HepG2 (cell line): ENCODE data around the gene COG5.

Experiments
- CBFB ChIP-seq: sonication (generic); formaldehyde crosslinking; IDR thresholded peaks from 2 replicates; pipeline ENCODE4 v1.4.0; 2020; ENCODE audit warnings: missing genetic modification reagents
- FIP1L1 ChIP-seq: fragments of 200-400 bp; formaldehyde crosslinking; IDR thresholded peaks from 2 replicates; pipeline ENCODE4 v1.6.1; 2018; ENCODE audit warnings: low read depth, mild to moderate bottlenecking, low read length, moderate library complexity, borderline replicate concordance; ENCODE audit not compliant: insufficient read depth
- GATAD2A ChIP-seq: IDR thresholded peaks from 2 replicates; pipeline ENCODE4 v1.6.1; 2016
- MYNN ChIP-seq: sonication (generic); formaldehyde crosslinking; IDR thresholded peaks from 2 replicates; pipeline ENCODE4 v1.4.0; 2020; ENCODE audit warnings: mild to moderate bottlenecking, low read depth, missing genetic modification reagents
- RNF2 ChIP-seq: fragments of 450-650 bp; conservative IDR thresholded peaks from 2 replicates; pipeline ENCODE4 v1.6.1; 2016; ENCODE audit warnings: low read depth
- TF ChIP-seq, protein P1 (sequence below): sonication (generic); formaldehyde crosslinking; IDR thresholded peaks from 2 replicates; pipeline ENCODE4 v1.4.0; 2020; ENCODE audit warnings: missing genetic modification reagents

DNA sequence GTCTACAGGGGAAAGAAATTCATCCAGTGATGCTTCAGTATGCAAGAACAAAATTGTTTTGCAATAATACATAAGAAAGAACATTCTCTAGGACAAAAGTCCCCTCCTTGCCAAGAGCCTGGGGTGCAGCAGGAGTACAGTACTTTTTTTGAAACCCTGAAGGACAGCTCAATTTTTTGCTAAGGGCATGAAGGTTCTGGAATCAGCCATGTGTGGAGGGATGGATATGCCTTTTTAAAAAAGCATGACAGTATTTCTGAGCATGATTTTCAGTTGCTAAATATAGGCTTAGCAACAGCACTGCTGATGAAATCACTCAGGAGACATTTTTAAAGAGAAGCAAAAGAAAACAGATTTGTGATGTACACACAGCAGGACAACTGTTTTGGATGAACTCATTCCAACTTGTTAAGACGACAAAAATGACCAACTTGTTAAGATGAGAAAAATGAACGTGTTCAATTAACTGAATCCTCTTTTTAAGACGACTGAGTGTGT lies 355.6 kb downstream of the COG5 start:
- TF ChIP-seq, protein P1, sequence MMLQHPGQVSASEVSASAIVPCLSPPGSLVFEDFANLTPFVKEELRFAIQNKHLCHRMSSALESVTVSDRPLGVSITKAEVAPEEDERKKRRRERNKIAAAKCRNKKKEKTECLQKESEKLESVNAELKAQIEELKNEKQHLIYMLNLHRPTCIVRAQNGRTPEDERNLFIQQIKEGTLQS (CRISPR knock-in tag), result no peak
- TF ChIP-seq RNF2 (no peak), MYNN (no peak), GATAD2A (CRISPR knock-in tag) (no peak), CBFB (CRISPR knock-in tag) (no peak), FIP1L1 (no peak)
